RPMI8226 (cell line): ENCODE results near the gene LSS.

Source experiments
- DNase-seq: peaks from one replicate; pipeline ENCODE4 v3.0.0-alpha.2; 2015

The LSS gene

GRCh38 chr21:46228345-46229051 lies at the start of gene LSS:
Gene LSS (minus strand): TSS chr21:46228774. CDS start chr21:46228745, 29 bp downstream.
- peak; percentile 100 for DNase-seq

GRCh38 chr21:46274797-46275390 lies 46.3 kb upstream of the LSS start:
- no peak for DNase-seq

- DNase-seq = no peak
Measured at GRCh38 chr21:46273341-46273740, 44.8 kb upstream of the LSS start.

- DNase-seq = no peak
Measured at GRCh38 chr21:46269466-46269865, 40.9 kb upstream of the LSS start.

GRCh38 chr21:46268371-46268770 lies 39.8 kb upstream of the LSS start:
- DNase-seq = no peak

GRCh38 chr21:46266946-46267345 lies 38.4 kb upstream of the LSS start:
- no peak for DNase-seq

GRCh38 chr21:46265736-46266525 lies 37.4 kb upstream of the LSS start:
- no peak for DNase-seq

- no peak for DNase-seq
Measured at GRCh38 chr21:46264690-46265144, 36.1 kb upstream of the LSS start.

GRCh38 chr21:46264046-46264689 lies 35.6 kb upstream of the LSS start:
- DNase-seq = no peak

GRCh38 chr21:46256501-46256994 lies 28.0 kb upstream of the LSS start:
- no peak for DNase-seq

GRCh38 chr21:46255758-46256337 lies 27.3 kb upstream of the LSS start:
- DNase-seq = no peak

GRCh38 chr21:46255166-46255565 lies 26.6 kb upstream of the LSS start:
- no peak for DNase-seq

GRCh38 chr21:46254208-46254975 lies 25.8 kb upstream of the LSS start:
- DNase-seq = no peak

- DNase-seq = no peak
Measured at GRCh38 chr21:46253610-46254124, 25.1 kb upstream of the LSS start.

- DNase-seq = no peak
Measured at GRCh38 chr21:46252840-46253239, 24.3 kb upstream of the LSS start.

- no peak for DNase-seq
Measured at GRCh38 chr21:46250146-46250725, 21.7 kb upstream of the LSS start.

GRCh38 chr21:46248827-46249226 lies 20.3 kb upstream of the LSS start:
- DNase-seq = no peak

- DNase-seq = no peak
Measured at GRCh38 chr21:46248422-46248782, 19.8 kb upstream of the LSS start.

- no peak for DNase-seq
Measured at GRCh38 chr21:46247699-46248421, 19.3 kb upstream of the LSS start.

GRCh38 chr21:46246345-46246744 lies 17.8 kb upstream of the LSS start:
- no peak for DNase-seq
